ENCODE measurements around the gene PAX4.

The PAX4 gene

GRCh38 chr7:127629268-127629854 is 11.4 kb upstream of the PAX4 start:
- peak; percentile 29 to 48 for DNase-seq

- DNase-seq, result no peak
Measured at GRCh38 chr7:127628445-127628844, 10.5 kb upstream of the PAX4 start.

DNA sequence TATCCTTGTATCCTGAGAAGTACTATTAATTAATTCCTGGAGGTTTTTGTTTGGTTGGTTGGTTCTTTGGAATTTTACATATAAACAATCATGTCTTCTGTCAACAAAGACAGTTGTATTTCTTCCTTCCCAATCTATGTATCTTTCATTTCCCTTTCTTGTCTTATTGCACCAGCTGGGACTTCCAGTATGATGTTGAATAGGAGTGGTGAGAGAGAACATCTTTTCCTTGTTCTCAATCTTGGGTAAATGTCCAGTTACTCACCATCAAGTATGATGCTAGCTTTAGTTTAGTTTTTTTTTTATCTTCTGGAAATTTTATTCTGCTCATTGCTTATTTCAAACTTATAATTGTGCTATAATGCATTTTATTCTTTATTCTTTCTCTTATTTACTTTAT is 7.4 kb upstream of the PAX4 start:
- no peak for DNase-seq

DNA sequence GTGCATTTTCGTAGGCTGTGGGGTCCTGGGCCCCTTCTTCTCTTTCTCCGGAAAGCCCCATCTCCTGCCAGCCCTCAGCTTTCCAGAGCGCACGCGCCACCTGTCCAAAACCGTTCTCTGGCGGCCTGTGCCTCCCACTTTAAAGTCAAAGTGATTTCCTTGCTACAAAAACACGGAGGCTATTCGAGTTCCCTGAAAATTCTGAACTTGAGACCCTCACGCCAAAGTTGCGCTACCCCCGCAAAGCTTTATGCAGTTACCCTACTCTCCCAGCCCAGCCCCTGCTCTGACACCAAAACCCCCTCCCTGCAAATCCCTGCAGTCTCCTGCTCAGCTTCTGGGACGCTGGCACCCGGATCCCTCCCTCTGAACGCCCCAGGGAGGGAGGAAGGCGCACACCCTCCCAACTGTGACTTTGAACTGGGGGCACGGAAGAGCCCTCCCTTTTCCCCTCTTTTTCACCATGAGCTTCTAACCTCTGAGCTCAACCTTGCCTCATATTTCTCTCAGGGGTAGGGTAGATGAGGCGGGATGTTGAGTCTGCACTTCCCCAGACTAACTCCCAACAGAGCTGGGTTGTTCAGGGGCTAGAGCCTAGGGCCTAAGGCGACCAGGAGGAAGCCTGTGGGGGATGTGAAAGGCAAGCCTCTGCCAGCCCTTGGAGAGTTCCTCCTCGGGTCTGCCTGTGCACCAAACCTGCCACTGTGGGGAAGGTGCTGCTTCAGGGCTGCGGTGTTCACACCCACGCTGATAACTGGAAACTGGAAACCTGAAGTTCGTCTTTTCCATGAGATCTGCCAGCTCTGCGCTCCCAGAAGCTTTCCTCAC is 2.7 kb upstream of the PAX4 start:
- no peak for DNase-seq

DNA sequence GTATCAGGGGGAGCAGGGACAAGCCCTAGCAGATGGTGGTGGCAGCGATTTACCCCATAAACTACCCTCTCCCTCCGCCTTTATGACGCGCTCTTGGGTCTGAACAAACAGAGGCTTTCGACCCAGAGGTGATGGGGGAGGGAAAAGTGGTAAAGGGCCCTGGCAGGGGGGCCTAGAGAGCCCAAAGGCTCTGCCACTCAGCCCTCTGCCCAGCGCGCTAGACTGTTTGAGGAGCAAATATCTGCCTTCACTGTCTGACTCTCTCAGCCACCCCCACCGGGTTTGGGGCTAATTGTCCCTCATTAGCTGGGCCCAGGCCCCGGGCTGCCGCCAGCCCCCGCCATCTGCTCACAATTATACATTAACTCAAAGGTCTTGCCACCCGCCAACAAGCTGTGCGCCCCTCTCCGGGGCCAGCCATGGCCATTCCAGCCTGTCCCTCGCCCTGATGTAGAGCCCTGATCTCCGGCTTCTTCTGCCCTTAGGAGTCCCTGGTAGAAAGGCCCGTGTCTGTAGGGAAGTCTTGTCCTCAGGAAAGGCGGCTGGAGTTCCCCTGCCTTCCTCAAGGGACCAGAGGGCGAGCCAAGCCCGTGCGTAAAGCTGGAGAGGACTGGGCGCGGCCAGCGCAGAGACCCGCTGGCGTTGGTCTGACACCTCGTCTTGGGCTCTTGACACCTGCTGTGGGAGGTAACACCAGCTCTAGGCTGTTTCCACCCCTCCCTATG is 1.9 kb upstream of the PAX4 start:
- no peak for DNase-seq

DNA sequence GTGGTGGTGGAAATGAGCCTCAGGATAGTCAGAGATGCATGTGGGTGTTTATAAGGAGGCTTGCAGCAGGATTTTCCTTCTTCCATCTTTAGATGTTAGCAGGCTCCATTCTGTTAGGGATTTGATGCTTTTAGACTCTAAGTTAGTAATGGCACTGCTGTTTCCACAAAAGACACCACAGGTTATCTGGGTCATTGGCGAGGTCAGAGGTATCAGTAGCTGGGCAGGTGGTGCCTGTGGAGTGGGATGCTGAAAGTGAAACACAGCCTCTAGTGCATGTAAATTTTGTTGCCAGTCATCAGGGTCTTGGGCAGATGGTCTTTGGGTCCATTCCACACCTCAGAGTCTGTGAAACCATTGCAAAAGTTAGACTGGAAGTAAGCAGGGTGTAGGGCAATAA is 833 bp upstream of the PAX4 start:
- DNase-seq, result no peak

DNA sequence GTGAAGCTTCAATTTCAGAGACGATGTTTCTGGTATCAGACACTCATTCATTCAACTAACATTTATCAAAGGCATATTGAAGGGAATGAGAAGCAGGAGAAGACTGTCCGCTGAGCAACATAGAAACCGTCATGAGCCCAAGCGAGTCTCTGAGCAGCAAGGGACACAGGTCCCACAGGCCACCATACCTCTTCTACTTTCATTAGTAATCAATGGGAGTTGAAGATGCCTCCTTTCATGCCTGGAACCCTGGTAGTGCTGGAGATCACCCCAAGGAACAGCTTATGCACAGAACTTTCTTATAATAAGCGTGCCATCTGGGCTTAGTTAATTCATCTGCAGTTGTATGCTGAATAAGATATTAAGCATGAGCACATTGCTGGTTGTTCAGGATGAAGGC is 1.2 kb downstream of the PAX4 start:
- no peak for DNase-seq

GRCh38 chr7:127612263-127612662 is 5.7 kb downstream of the PAX4 start:
- no peak for DNase-seq

DNA sequence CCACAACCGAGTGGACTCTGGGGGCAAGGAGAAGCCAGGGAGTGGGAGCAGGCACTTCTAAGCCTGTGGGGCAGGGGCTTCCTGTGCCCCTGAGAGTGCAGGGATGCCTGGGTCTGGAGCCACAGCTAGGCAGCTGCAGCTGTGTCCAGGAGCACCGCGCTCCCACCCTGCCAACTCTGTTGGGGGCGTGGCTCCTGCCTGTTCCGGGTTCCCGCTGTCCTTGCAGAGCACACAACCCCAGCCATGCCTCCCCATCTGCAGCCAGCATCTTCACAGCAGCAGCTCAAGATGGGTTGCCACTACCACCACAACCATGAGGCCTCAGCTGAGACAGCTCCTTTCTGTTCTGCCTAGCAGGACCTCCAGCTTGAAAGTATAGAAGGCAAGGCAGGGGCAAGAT is 8.6 kb downstream of the PAX4 start:
- no peak for DNase-seq

DNA sequence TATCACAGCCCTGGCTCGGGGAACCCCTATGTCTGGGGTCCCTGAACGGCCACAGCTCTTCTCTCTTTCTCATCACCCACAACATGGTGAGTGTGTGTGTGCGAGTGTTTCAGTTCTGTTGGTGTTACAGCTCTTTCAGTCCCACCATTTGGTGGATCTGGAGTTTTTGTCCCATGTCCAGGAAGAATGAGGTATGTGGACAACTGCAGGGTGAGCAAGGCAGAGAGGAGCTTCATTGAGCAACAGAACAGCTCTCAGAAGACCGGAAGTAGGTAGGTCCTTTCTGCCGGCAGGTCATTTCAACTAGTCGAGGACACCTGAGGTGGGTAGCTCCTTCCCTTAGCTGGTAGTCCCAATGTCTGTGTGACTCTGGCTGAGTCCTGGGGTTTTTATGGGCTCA is 9.5 kb downstream of the PAX4 start:
- DNase-seq, result no peak

GRCh38 chr7:127600885-127601284 is 17.1 kb downstream of the PAX4 start:
- no peak for DNase-seq

GRCh38 chr7:127598318-127598717 is 19.6 kb downstream of the PAX4 start:
- DNase-seq, result peak in 1 of 2 donors; percentile 17

- DNase-seq, result no peak
Measured at GRCh38 chr7:127595737-127596136, 22.2 kb downstream of the PAX4 start.

- peak; percentile 68 to 76 for DNase-seq
Measured at GRCh38 chr7:127594490-127594889, 23.5 kb downstream of the PAX4 start.

- DNase-seq, result no peak
Measured at GRCh38 chr7:127592550-127592949, 25.4 kb downstream of the PAX4 start.

- DNase-seq, result no peak
Measured at GRCh38 chr7:127591591-127591990, 26.4 kb downstream of the PAX4 start.

GRCh38 chr7:127591189-127591588 is 26.8 kb downstream of the PAX4 start:
- no peak for DNase-seq

GRCh38 chr7:127589896-127590295 is 28.0 kb downstream of the PAX4 start:
- peak in 1 of 2 donors; percentile 17 for DNase-seq

DNA sequence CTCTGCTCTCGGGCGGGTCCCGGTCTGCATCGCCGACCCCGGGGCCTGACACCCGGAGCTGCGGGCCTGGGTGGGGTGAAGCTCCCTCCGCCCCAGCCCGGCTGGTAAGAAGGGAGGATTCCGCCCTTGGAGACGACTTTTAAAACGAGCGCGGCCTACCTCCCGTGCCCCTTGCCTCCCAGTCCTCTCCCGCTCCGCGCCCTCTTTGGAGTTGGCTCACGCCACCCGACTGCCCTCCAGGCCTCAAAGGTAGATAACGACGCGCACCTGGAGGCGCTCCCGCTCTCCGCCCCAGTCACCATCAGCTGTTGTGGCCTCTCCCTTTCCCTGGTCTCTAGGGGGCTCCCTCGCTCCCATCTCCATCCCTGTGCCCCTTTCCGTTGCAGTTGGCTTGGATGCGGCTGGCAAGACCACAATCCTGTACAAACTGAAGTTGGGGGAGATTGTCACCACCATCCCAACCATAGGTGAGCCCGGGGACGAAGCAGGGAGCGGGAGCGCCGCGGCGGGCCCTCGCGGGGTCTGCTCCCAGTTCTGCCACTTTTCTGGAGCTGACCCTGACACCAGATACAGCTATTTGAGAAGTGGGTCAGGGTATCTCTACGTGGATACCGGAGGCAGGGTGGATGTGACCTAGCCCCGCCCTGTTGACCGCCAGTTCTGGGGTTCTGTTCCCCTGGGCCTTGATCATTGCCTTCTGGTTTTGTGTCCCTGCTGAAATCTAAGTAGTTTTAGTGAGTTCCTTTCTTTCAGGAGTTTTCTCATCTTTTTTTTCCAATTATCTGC is 29.1 kb downstream of the PAX4 start:
- no peak for DNase-seq

GRCh38 chr7:127588019-127588696 is 29.8 kb downstream of the PAX4 start, which contains the start of gene ARF5:
Gene ARF5, plus strand, starts transcription at chr7:127588411. Its CDS starts 88 bp downstream, at chr7:127588499.
- DNase-seq, result peak; percentile 84 to 89

- peak in 1 of 2 donors; percentile 13 for DNase-seq
Measured at GRCh38 chr7:127587663-127588018, 30.3 kb downstream of the PAX4 start.

- no peak for DNase-seq
Measured at GRCh38 chr7:127586346-127586745, 31.6 kb downstream of the PAX4 start.

Data from inflammatory macrophage (primary cell).